Breast epithelium (tissue), 4 donors: ENCODE data around the gene DDOST. TPM values are rescaled to one million over a fixed set of nuclear protein-coding genes. Genes with fewer than 3 reads are reported as not detected.

Experiments
- DNase-seq, 2 donors: peaks; one replicate each; pipeline ENCODE4 v3.0.0-alpha.2; 2019; ENCODE audit warnings: low spot score in 2 of 2
- H3K27ac ChIP-seq, 2 donors: fragments of 200-600 bp; sonication (generic) in 1 of 2; one replicate each; pipeline ENCODE4 v1.5.1; 2016 to 2019; ENCODE audit warnings: mild to moderate bottlenecking in 1 of 2
- H3K27me3 ChIP-seq, 2 donors: fragments of 200-600 bp; sonication (generic) in 1 of 2; one replicate each; pipeline versions ENCODE4 v1.5.1 to v1.6.0; 2017 to 2019; ENCODE audit warnings: control low read depth in 1 of 2, mild to moderate bottlenecking in 1 of 2
- H3K36me3 ChIP-seq: fragments of 200-600 bp; one replicate; pipeline ENCODE4 v1.5.1; 2019
- H3K4me1 ChIP-seq, 2 donors: fragments of 200-600 bp; sonication (generic); one replicate each; pipeline ENCODE4 v1.5.1; 2016 to 2019; ENCODE audit warnings: control low read depth in 1 of 2
- H3K4me3 ChIP-seq, 3 donors: fragments of 200-600 bp; sonication (generic); 1 replicate in 2 of 3; 2 replicates in 1 of 3; pipeline ENCODE4 v1.5.1; 2016 to 2019; ENCODE audit warnings: mild to moderate bottlenecking in 3 of 3, moderate library complexity in 2 of 3
- H3K9me3 ChIP-seq, 2 donors: fragments of 200-600 bp; sonication (generic) in 1 of 2; one replicate each; pipeline ENCODE4 v1.5.1; 2016 to 2019; ENCODE audit warnings: control low read depth in 1 of 2
- POLR2A ChIP-seq: fragments of 450-650 bp; IDR thresholded peaks from one replicate; pipeline ENCODE4 v1.6.1; 2016; ENCODE audit warnings: antibody characterized with exemption, mild to moderate bottlenecking, moderate library complexity
- POLR2AphosphoS5 ChIP-seq, 3 donors: sonication (generic); formaldehyde crosslinking; IDR thresholded peaks; one replicate each; pipeline ENCODE4 v1.6.1; 2017; ENCODE audit warnings: antibody characterized with exemption in 3 of 3
- intact Hi-C: fragments of 100-400 bp; cut with DNase I; formaldehyde crosslinking; loops from one replicate; pipeline ENCODE4 v1.15.1; 2023; ENCODE audit warnings: low total_unique reads
- total RNA-seq, 3 donors: library from RNA; depleted of rRNA; stranded (reverse); fragments of >200 nt; gene quantifications; one replicate each; pipeline ENCODE4 v1.1.0, GENCODE V29; 2016
- TF ChIP-seq, protein P1 (sequence below), 3 donors: fragments of 450-650 bp; IDR thresholded peaks; one replicate each; pipeline ENCODE4 v1.5.1; 2016 to 2017; ENCODE audit warnings: antibody characterized with exemption in 3 of 3, mild to moderate bottlenecking in 3 of 3, moderate library complexity in 3 of 3

Gene DDOST
- total RNA-seq, 3 donors from 2014 or later: 127 to 145 (median 138) TPM

DNA sequence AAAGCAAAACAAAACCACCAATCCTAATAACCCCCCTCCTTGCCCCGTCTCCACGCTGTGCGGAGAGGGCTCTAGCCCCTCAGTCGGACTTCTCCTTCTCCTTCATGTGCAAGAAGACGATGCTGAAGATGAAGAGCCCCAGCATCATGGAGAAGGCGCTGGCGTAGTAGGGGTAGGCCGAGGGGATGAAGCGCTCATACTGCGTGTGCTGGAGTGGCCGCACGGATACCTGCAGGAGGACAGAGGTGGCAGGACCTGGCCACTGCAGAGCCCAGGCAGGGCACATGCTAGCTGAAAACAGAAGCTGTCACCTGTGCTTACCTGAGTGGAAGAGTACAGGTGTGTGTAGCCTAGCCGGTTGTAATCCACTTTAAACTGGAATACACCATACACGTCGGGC is 8.9 kb downstream of the DDOST start:
- Histone ChIP-seq H3K9me3 (no peaks in the 10 kb centered on the region), H3K27me3 (no peaks in the 10 kb centered on the region), H3K4me3 (no peak overlapping the region), H3K36me3 (no peaks in the 10 kb centered on the region), H3K27ac (no peak overlapping the region), H3K4me1 (no peaks in the 10 kb centered on the region)
- intact Hi-C loops: no loop called here
- TF ChIP-seq, protein P1, sequence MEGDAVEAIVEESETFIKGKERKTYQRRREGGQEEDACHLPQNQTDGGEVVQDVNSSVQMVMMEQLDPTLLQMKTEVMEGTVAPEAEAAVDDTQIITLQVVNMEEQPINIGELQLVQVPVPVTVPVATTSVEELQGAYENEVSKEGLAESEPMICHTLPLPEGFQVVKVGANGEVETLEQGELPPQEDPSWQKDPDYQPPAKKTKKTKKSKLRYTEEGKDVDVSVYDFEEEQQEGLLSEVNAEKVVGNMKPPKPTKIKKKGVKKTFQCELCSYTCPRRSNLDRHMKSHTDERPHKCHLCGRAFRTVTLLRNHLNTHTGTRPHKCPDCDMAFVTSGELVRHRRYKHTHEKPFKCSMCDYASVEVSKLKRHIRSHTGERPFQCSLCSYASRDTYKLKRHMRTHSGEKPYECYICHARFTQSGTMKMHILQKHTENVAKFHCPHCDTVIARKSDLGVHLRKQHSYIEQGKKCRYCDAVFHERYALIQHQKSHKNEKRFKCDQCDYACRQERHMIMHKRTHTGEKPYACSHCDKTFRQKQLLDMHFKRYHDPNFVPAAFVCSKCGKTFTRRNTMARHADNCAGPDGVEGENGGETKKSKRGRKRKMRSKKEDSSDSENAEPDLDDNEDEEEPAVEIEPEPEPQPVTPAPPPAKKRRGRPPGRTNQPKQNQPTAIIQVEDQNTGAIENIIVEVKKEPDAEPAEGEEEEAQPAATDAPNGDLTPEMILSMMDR (IDR thresholded peaks at IDR 0.05): no peak
- TF ChIP-seq POLR2A (no peak), POLR2AphosphoS5 (IDR thresholded peaks at IDR 0.05) (no peak)
- no peak for DNase-seq

DNA sequence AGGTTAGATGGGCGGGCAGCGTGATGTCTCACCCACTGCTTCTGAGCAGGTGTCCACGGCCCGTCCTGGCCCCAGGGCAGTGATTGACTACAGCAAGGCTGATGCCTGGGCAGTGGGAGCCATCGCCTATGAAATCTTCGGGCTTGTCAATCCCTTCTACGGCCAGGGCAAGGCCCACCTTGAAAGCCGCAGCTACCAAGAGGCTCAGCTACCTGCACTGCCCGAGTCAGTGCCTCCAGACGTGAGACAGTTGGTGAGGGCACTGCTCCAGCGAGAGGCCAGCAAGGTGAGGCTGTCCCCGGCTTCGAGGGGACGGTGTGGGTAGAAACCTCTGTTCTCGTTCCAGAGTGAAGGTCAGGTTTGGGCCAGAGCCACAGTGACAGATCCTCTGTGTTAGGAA is 12.2 kb downstream of the DDOST start:
- TF ChIP-seq POLR2AphosphoS5 (IDR thresholded peaks at IDR 0.05): no peak
- TF ChIP-seq, protein P1 (IDR thresholded peaks at IDR 0.05): no peak
- TF ChIP-seq POLR2A: no peak
- H3K27me3 ChIP-seq: no peaks in the 10 kb centered on the region
- no peak overlapping the region for H3K27ac ChIP-seq
- H3K4me1 ChIP-seq: no peaks in the 10 kb centered on the region
- H3K36me3 ChIP-seq: no peaks in the 10 kb centered on the region
- DNase-seq: no peak
- H3K4me3 ChIP-seq: no peak overlapping the region
- intact Hi-C loops: no loop called here
- no peaks in the 10 kb centered on the region for H3K9me3 ChIP-seq

DNA sequence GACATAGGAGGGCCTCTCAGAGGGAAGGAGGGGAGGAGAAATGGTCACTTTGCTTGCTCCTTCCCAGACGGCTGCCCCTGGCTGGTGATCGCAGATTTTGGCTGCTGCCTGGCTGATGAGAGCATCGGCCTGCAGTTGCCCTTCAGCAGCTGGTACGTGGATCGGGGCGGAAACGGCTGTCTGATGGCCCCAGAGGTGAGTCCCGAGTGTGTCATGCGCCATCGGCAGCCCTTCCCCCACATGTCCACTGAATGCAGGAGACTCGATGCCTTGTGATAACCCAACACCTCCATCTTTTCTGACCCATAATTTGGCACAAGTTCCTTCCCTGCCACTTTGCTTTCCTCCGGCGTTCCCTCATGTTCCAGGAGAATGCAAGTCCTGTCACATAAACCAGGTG is 12.7 kb downstream of the DDOST start:
- H3K4me3 ChIP-seq: no peak overlapping the region
- H3K9me3 ChIP-seq: no peaks in the 10 kb centered on the region
- TF ChIP-seq, protein P1 (IDR thresholded peaks at IDR 0.05): no peak
- TF ChIP-seq POLR2AphosphoS5 (IDR thresholded peaks at IDR 0.05): no peak
- intact Hi-C loops: no loop called here
- no peaks in the 10 kb centered on the region for H3K27me3 ChIP-seq
- no peak for DNase-seq
- H3K27ac ChIP-seq: no peak overlapping the region
- H3K36me3 ChIP-seq: no peaks in the 10 kb centered on the region
- H3K4me1 ChIP-seq: no peaks in the 10 kb centered on the region

DNA sequence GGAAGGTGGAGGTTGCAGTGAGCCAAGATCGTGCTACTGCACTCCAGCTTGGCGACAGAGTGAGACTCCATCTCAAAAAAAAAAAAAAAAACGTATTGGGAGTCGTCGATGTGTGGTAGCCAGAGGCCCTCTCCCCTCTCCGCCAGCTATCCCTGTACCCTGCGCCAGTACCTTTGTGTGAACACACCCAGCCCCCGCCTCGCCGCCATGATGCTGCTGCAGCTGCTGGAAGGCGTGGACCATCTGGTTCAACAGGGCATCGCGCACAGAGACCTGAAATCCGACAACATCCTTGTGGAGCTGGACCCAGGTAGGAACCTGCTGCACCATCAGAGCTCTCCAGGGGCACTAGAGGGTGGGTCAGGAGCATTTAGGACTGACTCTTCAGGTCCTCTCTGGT is 15.8 kb downstream of the DDOST start:
- H3K36me3 ChIP-seq: no peaks in the 10 kb centered on the region
- H3K27ac ChIP-seq: no peak overlapping the region
- TF ChIP-seq POLR2AphosphoS5 (IDR thresholded peaks at IDR 0.05): no peak
- no peak for TF ChIP-seq POLR2A
- TF ChIP-seq, protein P1 (IDR thresholded peaks at IDR 0.05): no peak
- no peak overlapping the region for H3K4me3 ChIP-seq
- no peak for DNase-seq
- no peaks in the 10 kb centered on the region for H3K4me1 ChIP-seq
- H3K9me3 ChIP-seq: no peaks in the 10 kb centered on the region
- intact Hi-C loops: no loop called here
- H3K27me3 ChIP-seq: no peaks in the 10 kb centered on the region

DNA sequence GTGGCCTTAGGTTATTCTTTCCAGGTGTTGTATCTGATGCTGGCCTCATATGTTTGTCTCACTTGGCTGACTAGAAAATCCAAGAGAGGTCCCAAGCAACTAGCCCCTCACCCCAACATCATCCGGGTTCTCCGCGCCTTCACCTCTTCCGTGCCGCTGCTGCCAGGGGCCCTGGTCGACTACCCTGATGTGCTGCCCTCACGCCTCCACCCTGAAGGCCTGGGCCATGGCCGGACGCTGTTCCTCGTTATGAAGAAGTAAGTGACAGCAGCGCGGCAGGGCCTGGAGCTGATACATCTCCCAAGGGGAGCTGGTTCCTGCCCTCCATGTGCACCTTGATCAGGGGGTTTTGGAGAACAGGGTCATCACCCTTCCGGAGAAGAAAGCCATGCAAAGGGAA is 16.8 kb downstream of the DDOST start:
- Histone ChIP-seq H3K27ac (no peak overlapping the region), H3K4me3 (no peak overlapping the region), H3K4me1 (no peaks in the 10 kb centered on the region), H3K36me3 (no peaks in the 10 kb centered on the region), H3K9me3 (no peaks in the 10 kb centered on the region), H3K27me3 (no peaks in the 10 kb centered on the region)
- no peak for TF ChIP-seq POLR2AphosphoS5 (IDR thresholded peaks at IDR 0.05)
- TF ChIP-seq, protein P1 (IDR thresholded peaks at IDR 0.05): no peak
- no peak for TF ChIP-seq POLR2A
- no peak for DNase-seq
- intact Hi-C loops: no loop called here
